HG03045 (cell line): ENCODE results near the gene CPEB2.

Experiments used
- ATAC-seq: cut with Tn5 transposase; IDR thresholded peaks from one replicate; pipeline ENCODE4 v1.9.1; 2021; ENCODE audit warnings: mild to moderate bottlenecking, moderate library complexity; ENCODE audit not compliant: unreplicated experiment

CPEB2 gene

GRCh38 chr4:15116509-15117079 lies 114.3 kb downstream of the CPEB2 start:
- ATAC-seq = no peak

GRCh38 chr4:15117270-15117946 lies 115.1 kb downstream of the CPEB2 start:
- no peak for ATAC-seq

GRCh38 chr4:15118292-15118691 lies 116.0 kb downstream of the CPEB2 start:
- ATAC-seq = no peak
